NB4 (cell line): ENCODE measurements around the gene CLDN20.

Experiments
- CTCF ChIP-seq: IDR thresholded peaks from one replicate; pipeline ENCODE4 v1.5.1; 2012; ENCODE audit warnings: low read depth, low read length
- MAX ChIP-seq: IDR thresholded peaks from 2 replicates; pipeline ENCODE4 v1.6.1; 2011; ENCODE audit warnings: low read depth, low read length
- MYC ChIP-seq: IDR thresholded peaks from 2 replicates; pipeline ENCODE4 v1.6.1; 2011; ENCODE audit warnings: low read depth, low read length
- POLR2A ChIP-seq: IDR thresholded peaks from 2 replicates; pipeline ENCODE4 v1.6.1; 2011; ENCODE audit warnings: mild to moderate bottlenecking; ENCODE audit not compliant: insufficient read length; ENCODE audit errors: extremely low read depth

DNA sequence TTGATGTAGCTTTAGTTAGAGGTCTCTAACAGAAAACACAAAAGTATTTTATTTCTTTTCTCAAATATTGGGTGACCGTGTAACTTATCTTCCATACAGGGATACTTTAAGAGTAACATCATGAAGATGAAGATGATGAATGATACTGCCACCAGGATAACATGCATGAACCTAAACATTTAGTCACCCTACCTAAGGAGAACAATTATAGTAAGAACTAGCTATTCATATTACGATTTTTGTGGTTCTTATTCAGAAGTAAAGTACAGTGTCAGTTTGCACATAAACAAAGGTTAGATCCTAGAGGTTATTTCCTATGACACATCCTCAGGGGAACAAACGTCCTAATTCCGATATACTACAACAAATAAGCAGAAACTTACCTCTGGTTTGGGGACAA lies 21.0 kb downstream of the CLDN20 start:
- no peak for TF ChIP-seq POLR2A
- TF ChIP-seq CTCF, result no peak
- TF ChIP-seq MYC, result no peak
- no peak for TF ChIP-seq MAX
